Chondrocyte (in vitro differentiated cells): Measurements from ENCODE around the gene WASF3. TPM values are rescaled to one million over a fixed set of nuclear protein-coding genes. Genes with fewer than 3 reads are reported as not detected.

ENCODE experiments used
- DNase-seq: peaks from one replicate; pipeline ENCODE4 v3.0.0; 2021; ENCODE audit warnings: mixed read lengths, low spot score
- H3K27ac Mint-ChIP-seq: one replicate; pipeline ENCODE4 v1.8.0; 2021; ENCODE audit warnings: mild to moderate bottlenecking, moderate library complexity, mixed read lengths; ENCODE audit not compliant: unreplicated experiment
- H3K27me3 Mint-ChIP-seq: 2 replicates; pipeline ENCODE4 v1.8.0; 2021; ENCODE audit warnings: low read depth, mixed read lengths
- H3K36me3 Mint-ChIP-seq: 2 replicates; pipeline ENCODE4 v1.8.0; 2021; ENCODE audit warnings: low read depth, mixed read lengths
- H3K4me1 Mint-ChIP-seq: 2 replicates; pipeline ENCODE4 v1.8.0; 2021; ENCODE audit warnings: low read depth, mild to moderate bottlenecking, mixed read lengths
- H3K4me3 Mint-ChIP-seq: one replicate; pipeline ENCODE4 v1.8.0; 2021; ENCODE audit warnings: mild to moderate bottlenecking, moderate library complexity, mixed read lengths; ENCODE audit not compliant: unreplicated experiment
- H3K9me3 Mint-ChIP-seq: 2 replicates; pipeline ENCODE4 v1.8.0; 2021; ENCODE audit warnings: low read depth, mixed read lengths
- total RNA-seq: library from RNA; stranded (reverse); gene quantifications from 3 replicates; pipeline ENCODE4 v1.2.1, GENCODE V29; 2021
- TF ChIP-seq, protein P1 (sequence below): fragments of 200-600 bp; sonication (generic); IDR thresholded peaks from 2 replicates; pipeline ENCODE4 v1.5.0; 2021; ENCODE audit warnings: antibody characterized with exemption, mild to moderate bottlenecking, moderate library complexity

WASF3 gene
- total RNA-seq, 1 donor from 2014 or later: 23.6 TPM

- DNase-seq: no peak
- Mint-ChIP-seq H3K4me1 (peaks cover 44% of the 10 kb centered on the region), H3K27me3 (no peaks in the 10 kb centered on the region), H3K4me3 (no peak overlapping the region), H3K27ac (no peak overlapping the region), H3K9me3 (peaks cover 6% of the 10 kb centered on the region), H3K36me3 (peaks cover 5% of the 10 kb centered on the region)
- TF ChIP-seq, protein P1, sequence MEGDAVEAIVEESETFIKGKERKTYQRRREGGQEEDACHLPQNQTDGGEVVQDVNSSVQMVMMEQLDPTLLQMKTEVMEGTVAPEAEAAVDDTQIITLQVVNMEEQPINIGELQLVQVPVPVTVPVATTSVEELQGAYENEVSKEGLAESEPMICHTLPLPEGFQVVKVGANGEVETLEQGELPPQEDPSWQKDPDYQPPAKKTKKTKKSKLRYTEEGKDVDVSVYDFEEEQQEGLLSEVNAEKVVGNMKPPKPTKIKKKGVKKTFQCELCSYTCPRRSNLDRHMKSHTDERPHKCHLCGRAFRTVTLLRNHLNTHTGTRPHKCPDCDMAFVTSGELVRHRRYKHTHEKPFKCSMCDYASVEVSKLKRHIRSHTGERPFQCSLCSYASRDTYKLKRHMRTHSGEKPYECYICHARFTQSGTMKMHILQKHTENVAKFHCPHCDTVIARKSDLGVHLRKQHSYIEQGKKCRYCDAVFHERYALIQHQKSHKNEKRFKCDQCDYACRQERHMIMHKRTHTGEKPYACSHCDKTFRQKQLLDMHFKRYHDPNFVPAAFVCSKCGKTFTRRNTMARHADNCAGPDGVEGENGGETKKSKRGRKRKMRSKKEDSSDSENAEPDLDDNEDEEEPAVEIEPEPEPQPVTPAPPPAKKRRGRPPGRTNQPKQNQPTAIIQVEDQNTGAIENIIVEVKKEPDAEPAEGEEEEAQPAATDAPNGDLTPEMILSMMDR: no peak
These were observed 42.4 kb downstream of the WASF3 start for GRCh38 chr13:26599860-26600259.

GRCh38 chr13:26600343-26600742 is 42.9 kb downstream of the WASF3 start:
- TF ChIP-seq, protein P1: no peak
- DNase-seq: no peak
- Mint-ChIP-seq H3K27me3 (no peaks in the 10 kb centered on the region), H3K4me3 (no peak overlapping the region), H3K4me1 (peaks cover 49% of the 10 kb centered on the region), H3K36me3 (peaks cover 5% of the 10 kb centered on the region), H3K27ac (no peak overlapping the region), H3K9me3 (peaks cover 6% of the 10 kb centered on the region)

GRCh38 chr13:26601669-26602068 is 44.2 kb downstream of the WASF3 start:
- Mint-ChIP-seq H3K36me3 (peaks cover 2% of the 10 kb centered on the region), H3K27ac (no peak overlapping the region), H3K4me1 (peaks cover 53% of the 10 kb centered on the region), H3K9me3 (peaks cover 2% of the 10 kb centered on the region), H3K27me3 (no peaks in the 10 kb centered on the region), H3K4me3 (no peak overlapping the region)
- TF ChIP-seq, protein P1: no peak
- DNase-seq: no peak

GRCh38 chr13:26602783-26603182 is 45.3 kb downstream of the WASF3 start:
- H3K27me3 Mint-ChIP-seq: no peaks in the 10 kb centered on the region
- H3K4me1 Mint-ChIP-seq: peaks cover 53% of the 10 kb centered on the region
- H3K36me3 Mint-ChIP-seq: no peaks in the 10 kb centered on the region

DNA sequence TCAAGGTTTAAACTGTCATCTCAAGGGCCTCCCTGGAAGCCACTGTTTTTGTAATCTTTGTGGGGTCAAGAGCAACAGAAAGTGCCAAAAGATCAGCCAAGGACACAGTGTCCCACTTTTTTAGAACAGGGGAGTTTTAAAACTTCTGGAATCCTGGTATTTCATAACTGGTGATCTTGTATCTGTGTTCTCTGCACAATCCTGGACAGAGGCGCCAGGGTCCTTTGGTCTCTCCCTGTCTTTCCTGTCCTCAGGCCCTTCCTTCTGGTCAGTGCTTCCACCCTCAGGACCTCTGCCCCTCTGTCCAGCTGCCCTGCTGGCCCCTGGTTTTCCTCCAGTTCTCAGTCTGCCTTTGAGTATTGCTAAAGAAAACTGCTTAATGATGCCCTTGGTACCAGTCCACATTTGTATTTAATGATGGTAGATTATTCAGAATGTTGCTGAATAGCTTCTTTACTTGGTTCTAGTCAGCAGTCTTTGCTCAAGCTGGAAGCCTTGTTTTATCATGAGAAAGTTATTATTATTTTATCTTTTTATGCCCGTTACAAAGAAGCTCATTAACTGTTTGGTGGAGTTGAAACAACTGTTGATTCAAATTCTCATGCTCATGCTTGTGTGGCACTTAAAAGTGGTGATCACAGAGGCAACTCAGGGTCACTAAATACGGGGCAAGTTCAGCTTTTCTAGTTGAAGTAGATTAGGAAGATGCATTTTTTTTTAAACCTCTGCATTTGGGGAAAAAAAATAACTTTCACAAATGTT is 47.5 kb downstream of the WASF3 start:
- no peaks in the 10 kb centered on the region for H3K27me3 Mint-ChIP-seq
- H3K4me1 Mint-ChIP-seq: peaks cover 42% of the 10 kb centered on the region
- no peaks in the 10 kb centered on the region for H3K36me3 Mint-ChIP-seq
- H3K9me3 Mint-ChIP-seq: no peaks in the 10 kb centered on the region
- TF ChIP-seq, protein P1: no peak
- no peak overlapping the region for H3K4me3 Mint-ChIP-seq
- H3K27ac Mint-ChIP-seq: peak overlapping the region; percentile 34
- DNase-seq: no peak

More at GRCh38 chr13:26602783-26603182, 45.3 kb downstream of the WASF3 start:
- no peaks in the 10 kb centered on the region for H3K9me3 Mint-ChIP-seq
- H3K4me3 Mint-ChIP-seq: no peak overlapping the region
- TF ChIP-seq, protein P1: no peak
- H3K27ac Mint-ChIP-seq: no peak overlapping the region
- DNase-seq: no peak
